ENCODE data around the gene FARSB. TPM values are rescaled to one million over a fixed set of nuclear protein-coding genes. Genes with fewer than 3 reads are reported as not detected.

Gene FARSB
- total and polyA plus RNA-seq, 2 experiments from 2014 or later = 10.6 to 26.7 TPM

DNA sequence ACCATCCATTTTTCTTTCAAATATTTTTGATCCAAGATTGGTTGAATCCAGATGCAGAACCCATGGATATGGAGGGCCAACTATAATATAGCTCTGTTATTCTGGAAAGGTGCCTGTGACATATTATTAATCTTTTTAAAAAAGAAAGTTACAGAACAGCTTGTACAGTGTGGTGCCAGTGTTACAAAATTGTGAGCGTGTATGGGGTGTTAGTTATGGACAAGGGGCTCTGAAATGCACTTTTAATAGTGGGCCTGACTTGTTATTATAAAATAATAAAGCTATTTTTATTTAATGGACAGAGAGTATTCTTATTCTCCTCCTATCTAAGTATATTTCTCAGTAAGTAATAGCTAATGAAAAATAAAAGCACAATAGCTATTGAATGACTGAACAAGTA, 111.2 kb downstream of the FARSB start:
- H3K27ac ChIP-seq = no peak overlapping the region
- no peak for DNase-seq (ENCODE audit: low read depth in 1 of 2, low spot score in 1 of 2)
- TF ChIP-seq CTCF (IDR thresholded peaks at IDR 0.05; ENCODE audit: low read depth, low read length) = no peak
- H3K9me3 ChIP-seq (ENCODE audit: low read depth) = no peaks in the 10 kb centered on the region
- no peak overlapping the region for H3K4me3 ChIP-seq
- peaks cover 2% of the 10 kb centered on the region for H3K4me1 ChIP-seq (ENCODE audit: low read depth)
- H3K27me3 ChIP-seq = no peaks in the 10 kb centered on the region
- H3K36me3 ChIP-seq = no peaks in the 10 kb centered on the region

DNA sequence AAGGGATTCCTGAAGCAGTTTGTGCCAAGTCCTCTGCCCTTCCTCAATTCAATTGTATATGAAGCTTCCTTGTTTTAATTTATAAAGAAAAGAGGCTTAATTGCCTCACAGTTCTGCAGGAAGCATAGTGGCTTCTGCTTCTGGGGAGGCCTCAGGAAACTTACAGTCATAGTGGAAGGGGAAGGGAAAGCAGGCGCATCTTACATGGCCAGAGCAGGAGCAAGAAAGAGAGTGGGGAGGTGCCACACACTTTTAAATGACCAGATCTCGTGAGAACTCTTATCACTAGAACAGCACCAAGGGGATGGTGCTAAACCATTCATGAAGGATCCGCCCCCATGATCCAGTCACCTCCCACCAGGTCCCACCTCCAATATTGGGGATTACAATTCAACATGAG, 117.4 kb downstream of the FARSB start:
- no peaks in the 10 kb centered on the region for H3K36me3 ChIP-seq
- H3K9me3 ChIP-seq (ENCODE audit: low read depth) = no peaks in the 10 kb centered on the region
- no peak overlapping the region for H3K27ac ChIP-seq
- no peak for TF ChIP-seq CTCF (IDR thresholded peaks at IDR 0.05; ENCODE audit: low read depth, low read length)
- H3K27me3 ChIP-seq = no peaks in the 10 kb centered on the region
- no peaks in the 10 kb centered on the region for H3K4me1 ChIP-seq (ENCODE audit: low read depth)
- no peak overlapping the region for H3K4me3 ChIP-seq
- DNase-seq (ENCODE audit: low read depth in 1 of 2, low spot score in 1 of 2) = no peak

- TF ChIP-seq CTCF (IDR thresholded peaks at IDR 0.05; ENCODE audit: low read depth, low read length) = no peak
- no peaks in the 10 kb centered on the region for H3K36me3 ChIP-seq
- H3K27ac ChIP-seq = no peak overlapping the region
- no peaks in the 10 kb centered on the region for H3K4me1 ChIP-seq (ENCODE audit: low read depth)
- H3K4me3 ChIP-seq = no peak overlapping the region
- no peak for DNase-seq (ENCODE audit: low read depth in 1 of 2, low spot score in 1 of 2)
- no peaks in the 10 kb centered on the region for H3K27me3 ChIP-seq
- no peaks in the 10 kb centered on the region for H3K9me3 ChIP-seq (ENCODE audit: low read depth)
Measured at GRCh38 chr2:222535477-222535876, 120.4 kb downstream of the FARSB start.

DNA sequence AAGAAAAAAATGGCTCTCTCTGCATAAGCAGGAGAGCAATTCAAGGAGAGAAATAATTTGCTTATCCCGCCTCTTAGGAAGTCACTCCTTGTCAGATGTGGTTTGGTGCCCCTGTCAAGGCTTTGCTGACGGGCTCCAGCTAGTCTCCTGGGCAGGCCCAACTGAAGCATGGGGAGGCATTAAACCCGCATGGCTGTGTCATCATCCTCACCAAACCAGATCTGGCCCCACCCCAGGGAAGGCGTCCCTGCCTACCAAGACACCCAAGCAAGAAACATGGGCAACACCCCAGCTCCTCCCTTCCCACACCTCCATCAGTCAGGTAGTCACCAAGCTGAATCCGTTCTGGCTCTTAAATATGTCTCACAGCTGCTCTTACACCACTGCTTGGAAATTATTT, 123.6 kb downstream of the FARSB start:
- no peak for DNase-seq (ENCODE audit: low read depth in 1 of 2, low spot score in 1 of 2)
- TF ChIP-seq CTCF (IDR thresholded peaks at IDR 0.05; ENCODE audit: low read depth, low read length) = no peak

DNA sequence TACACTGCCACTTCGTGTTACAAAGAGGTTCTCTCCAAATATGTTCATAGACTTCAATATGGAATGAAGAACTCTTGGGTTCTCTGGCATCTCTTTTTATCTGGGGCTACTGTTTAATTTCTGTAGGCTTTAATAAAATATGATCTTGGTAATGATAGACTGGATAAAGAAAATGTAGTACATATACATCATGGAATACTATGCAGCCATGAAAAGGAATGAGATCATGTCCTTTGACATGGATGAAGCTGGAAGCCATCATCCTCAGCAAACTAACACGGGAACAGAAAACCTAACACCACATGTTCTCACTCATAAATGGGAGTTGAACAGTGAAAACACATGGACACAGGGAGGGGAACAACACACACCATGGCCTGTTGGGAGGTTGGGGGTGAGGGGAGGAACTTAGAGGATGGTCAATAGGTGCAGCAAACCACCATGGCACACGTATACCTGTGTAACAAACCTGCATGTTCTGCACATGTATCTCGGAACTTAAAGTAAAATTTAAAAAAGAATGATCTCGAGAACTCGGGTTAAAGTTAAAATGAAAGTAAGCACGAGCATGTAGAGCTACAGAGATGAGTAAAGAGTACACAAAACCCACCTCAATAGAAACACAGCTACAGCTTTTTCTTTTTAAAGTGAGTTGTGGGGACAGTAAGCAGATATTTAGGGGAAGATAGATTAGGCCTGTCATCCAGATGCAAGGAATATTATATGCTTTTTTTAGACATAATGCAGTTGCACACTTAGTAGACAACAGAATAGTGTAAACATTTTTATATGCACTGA, 129.2 kb downstream of the FARSB start:
- Histone ChIP-seq H3K27me3 (no peaks in the 10 kb centered on the region), H3K36me3 (peaks cover 6% of the 10 kb centered on the region), H3K27ac (no peak overlapping the region), H3K4me3 (no peak overlapping the region), H3K9me3 (ENCODE audit: low read depth) (no peaks in the 10 kb centered on the region), H3K4me1 (ENCODE audit: low read depth) (no peaks in the 10 kb centered on the region)
- DNase-seq (ENCODE audit: low read depth in 1 of 2, low spot score in 1 of 2) = no peak
- no peak for TF ChIP-seq CTCF (IDR thresholded peaks at IDR 0.05; ENCODE audit: low read depth, low read length)

More for the DNA sequence above, 123.6 kb downstream of the FARSB start:
- H3K4me1 ChIP-seq (ENCODE audit: low read depth) = no peaks in the 10 kb centered on the region
- H3K9me3 ChIP-seq (ENCODE audit: low read depth) = no peaks in the 10 kb centered on the region
- no peak overlapping the region for H3K27ac ChIP-seq
- no peak overlapping the region for H3K4me3 ChIP-seq
- H3K27me3 ChIP-seq = no peaks in the 10 kb centered on the region
- H3K36me3 ChIP-seq = no peaks in the 10 kb centered on the region
